HL-60 (cell line): Measurements from ENCODE around the gene MID1.

ENCODE experiments used
- DNase-seq, 2 experiments: peaks; one replicate each; pipeline ENCODE4 v3.0.0-alpha.2; 2010 to 2020; ENCODE audit warnings: low read depth in 1 of 2, low spot score in 1 of 2
- H3K27ac ChIP-seq: fragments of 250-450 bp; sonication (Bioruptor Pico); replicated peaks from 2 replicates; pipeline ENCODE4 v1.5.1; 2020; ENCODE audit warnings: mild to moderate bottlenecking, moderate library complexity
- H3K27me3 ChIP-seq: fragments of 250-450 bp; sonication (Bioruptor Pico); 2 replicates; pipeline ENCODE4 v1.5.1; 2021; ENCODE audit warnings: mild to moderate bottlenecking, moderate library complexity; ENCODE audit not compliant: insufficient read depth, poor library complexity, severe bottlenecking
- H3K4me3 ChIP-seq: replicated peaks from 2 replicates; pipeline ENCODE4 v1.5.1; 2011; ENCODE audit warnings: mild to moderate bottlenecking, control low read depth, low read length; ENCODE audit not compliant: insufficient read depth
- GABPA ChIP-seq: IDR thresholded peaks from 2 replicates; pipeline ENCODE4 v1.6.1; 2012; ENCODE audit warnings: low read depth
- POLR2AphosphoS5 ChIP-seq: IDR thresholded peaks from 2 replicates; pipeline ENCODE4 v1.6.1; 2012; ENCODE audit warnings: low read depth
- SPI1 ChIP-seq: IDR thresholded peaks from 2 replicates; pipeline ENCODE4 v1.6.1; 2012; ENCODE audit warnings: low read depth, mild to moderate bottlenecking, borderline replicate concordance
- TF ChIP-seq, protein P1 (sequence below): IDR thresholded peaks from 2 replicates; pipeline ENCODE4 v1.6.1; 2012; ENCODE audit warnings: low read depth; ENCODE audit not compliant: insufficient replicate concordance
- TF ChIP-seq, protein P2 (sequence below): IDR thresholded peaks from one replicate; pipeline ENCODE4 v1.5.1; 2011; ENCODE audit warnings: low read length, control low read depth, inconsistent platforms; ENCODE audit not compliant: insufficient read depth

Gene MID1

DNA sequence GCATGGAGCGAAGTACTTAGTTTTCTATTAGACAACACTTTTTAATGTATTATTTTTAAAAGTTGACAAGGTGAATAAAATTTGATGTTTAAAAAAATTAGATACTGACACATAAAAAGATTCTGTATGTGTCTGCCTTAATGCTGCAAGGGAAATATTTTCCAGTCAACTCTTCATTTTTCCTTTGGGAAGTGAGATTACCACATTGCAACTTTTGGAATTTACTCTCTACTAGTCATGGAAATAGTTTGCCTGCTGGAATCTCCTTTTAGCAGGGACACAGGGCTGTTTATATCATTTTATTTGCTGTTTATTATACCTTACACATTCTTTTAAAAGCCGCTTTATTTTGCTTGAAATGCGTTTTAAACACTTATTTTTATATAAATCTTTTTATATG, 135.1 kb downstream of the MID1 start:
- H3K27ac ChIP-seq: no peak overlapping the region
- TF ChIP-seq POLR2AphosphoS5: no peak
- TF ChIP-seq SPI1: no peak
- no peak for TF ChIP-seq GABPA
- TF ChIP-seq, protein P1, sequence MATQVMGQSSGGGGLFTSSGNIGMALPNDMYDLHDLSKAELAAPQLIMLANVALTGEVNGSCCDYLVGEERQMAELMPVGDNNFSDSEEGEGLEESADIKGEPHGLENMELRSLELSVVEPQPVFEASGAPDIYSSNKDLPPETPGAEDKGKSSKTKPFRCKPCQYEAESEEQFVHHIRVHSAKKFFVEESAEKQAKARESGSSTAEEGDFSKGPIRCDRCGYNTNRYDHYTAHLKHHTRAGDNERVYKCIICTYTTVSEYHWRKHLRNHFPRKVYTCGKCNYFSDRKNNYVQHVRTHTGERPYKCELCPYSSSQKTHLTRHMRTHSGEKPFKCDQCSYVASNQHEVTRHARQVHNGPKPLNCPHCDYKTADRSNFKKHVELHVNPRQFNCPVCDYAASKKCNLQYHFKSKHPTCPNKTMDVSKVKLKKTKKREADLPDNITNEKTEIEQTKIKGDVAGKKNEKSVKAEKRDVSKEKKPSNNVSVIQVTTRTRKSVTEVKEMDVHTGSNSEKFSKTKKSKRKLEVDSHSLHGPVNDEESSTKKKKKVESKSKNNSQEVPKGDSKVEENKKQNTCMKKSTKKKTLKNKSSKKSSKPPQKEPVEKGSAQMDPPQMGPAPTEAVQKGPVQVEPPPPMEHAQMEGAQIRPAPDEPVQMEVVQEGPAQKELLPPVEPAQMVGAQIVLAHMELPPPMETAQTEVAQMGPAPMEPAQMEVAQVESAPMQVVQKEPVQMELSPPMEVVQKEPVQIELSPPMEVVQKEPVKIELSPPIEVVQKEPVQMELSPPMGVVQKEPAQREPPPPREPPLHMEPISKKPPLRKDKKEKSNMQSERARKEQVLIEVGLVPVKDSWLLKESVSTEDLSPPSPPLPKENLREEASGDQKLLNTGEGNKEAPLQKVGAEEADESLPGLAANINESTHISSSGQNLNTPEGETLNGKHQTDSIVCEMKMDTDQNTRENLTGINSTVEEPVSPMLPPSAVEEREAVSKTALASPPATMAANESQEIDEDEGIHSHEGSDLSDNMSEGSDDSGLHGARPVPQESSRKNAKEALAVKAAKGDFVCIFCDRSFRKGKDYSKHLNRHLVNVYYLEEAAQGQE: no peak
- TF ChIP-seq, protein P2, sequence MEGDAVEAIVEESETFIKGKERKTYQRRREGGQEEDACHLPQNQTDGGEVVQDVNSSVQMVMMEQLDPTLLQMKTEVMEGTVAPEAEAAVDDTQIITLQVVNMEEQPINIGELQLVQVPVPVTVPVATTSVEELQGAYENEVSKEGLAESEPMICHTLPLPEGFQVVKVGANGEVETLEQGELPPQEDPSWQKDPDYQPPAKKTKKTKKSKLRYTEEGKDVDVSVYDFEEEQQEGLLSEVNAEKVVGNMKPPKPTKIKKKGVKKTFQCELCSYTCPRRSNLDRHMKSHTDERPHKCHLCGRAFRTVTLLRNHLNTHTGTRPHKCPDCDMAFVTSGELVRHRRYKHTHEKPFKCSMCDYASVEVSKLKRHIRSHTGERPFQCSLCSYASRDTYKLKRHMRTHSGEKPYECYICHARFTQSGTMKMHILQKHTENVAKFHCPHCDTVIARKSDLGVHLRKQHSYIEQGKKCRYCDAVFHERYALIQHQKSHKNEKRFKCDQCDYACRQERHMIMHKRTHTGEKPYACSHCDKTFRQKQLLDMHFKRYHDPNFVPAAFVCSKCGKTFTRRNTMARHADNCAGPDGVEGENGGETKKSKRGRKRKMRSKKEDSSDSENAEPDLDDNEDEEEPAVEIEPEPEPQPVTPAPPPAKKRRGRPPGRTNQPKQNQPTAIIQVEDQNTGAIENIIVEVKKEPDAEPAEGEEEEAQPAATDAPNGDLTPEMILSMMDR: no peak
- DNase-seq: no peak
- no peaks in the 10 kb centered on the region for H3K27me3 ChIP-seq
- H3K4me3 ChIP-seq: no peak overlapping the region

DNA sequence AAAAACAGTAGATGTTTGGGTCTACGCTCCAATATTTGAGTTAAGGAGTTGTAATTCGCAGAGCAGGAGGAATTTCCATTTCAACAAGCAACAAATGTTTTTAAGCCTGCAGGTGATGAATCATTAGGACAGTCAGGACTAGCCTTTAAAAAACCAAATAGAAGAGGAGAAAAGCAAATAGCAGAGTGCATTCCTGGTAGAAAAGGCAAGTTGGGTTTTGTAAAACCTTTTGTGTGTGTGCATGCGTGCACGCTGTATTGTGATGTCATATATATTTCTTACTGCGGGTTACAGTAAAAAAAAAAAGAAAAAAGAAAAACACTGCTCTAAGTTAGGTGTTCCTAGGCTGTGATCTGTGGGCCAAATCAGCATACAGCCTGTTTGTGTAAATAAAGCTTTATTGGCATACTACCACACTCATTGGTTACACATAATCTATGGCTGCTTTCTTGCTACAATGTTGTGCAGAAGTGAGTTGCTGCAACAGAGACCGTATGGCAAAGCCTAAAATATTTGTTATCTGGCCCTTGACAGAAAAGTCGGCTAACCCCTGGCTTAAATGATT, 135.6 kb downstream of the MID1 start:
- Histone ChIP-seq H3K27ac (no peak overlapping the region), H3K4me3 (no peak overlapping the region), H3K27me3 (no peaks in the 10 kb centered on the region)
- no peak for DNase-seq
- TF ChIP-seq, protein P2: no peak
- TF ChIP-seq SPI1 (no peak), GABPA (no peak), POLR2AphosphoS5 (no peak)
- TF ChIP-seq, protein P1: no peak

DNA sequence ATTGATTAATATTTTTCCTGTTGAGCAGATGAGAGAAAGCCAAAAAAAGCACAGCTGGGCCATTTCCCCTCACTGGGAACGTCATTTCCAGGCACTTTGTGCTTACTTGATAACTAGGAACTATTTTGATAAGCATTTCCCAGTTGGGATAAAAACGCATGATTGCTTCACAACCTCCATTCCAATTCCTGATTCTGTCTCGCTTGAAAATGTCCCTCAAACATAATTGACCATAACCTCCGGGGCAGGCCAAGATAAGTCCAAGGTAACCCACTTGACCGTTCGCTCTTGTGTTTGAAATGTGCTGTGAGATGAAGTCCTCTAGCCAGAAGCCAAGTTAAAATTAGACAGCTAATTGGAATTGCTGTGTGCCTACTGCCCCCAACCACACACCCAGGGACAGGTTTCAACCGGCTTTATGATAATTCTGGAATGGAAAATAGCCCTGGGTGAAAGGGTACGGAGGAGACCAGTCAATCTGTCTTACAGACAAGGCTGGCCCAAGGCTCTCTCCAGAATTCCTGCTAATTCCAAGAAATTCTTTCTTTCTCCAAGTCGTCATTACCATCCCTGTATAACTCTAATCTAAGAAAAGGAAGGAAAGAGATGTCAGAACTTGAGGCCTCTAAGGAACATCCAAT, 137.1 kb downstream of the MID1 start:
- TF ChIP-seq, protein P1: no peak
- TF ChIP-seq SPI1 (no peak), GABPA (no peak), POLR2AphosphoS5 (no peak)
- TF ChIP-seq, protein P2: no peak
- no peak for DNase-seq
- Histone ChIP-seq H3K27ac (no peak overlapping the region), H3K27me3 (no peaks in the 10 kb centered on the region), H3K4me3 (no peak overlapping the region)
